ENCODE data around the gene FAM83E. TPM values are rescaled to one million over a fixed set of nuclear protein-coding genes. Genes with fewer than 3 reads are reported as not detected.

FAM83E gene
- total RNA-seq, 6 donors from 2014 or later: 24.0 to 87.3 (median 43.3) TPM

GRCh38 chr19:48617146-48617937, 2.5 kb upstream of the FAM83E start:
- Histone ChIP-seq H3K4me3 (peak overlapping the region in 3 of 4 donors; percentile 63 to 88 (median 71)), H3K27ac (peak overlapping the region; percentile 84 to 94 (median 93)), H3K36me3 (peaks cover 15 to 40% (median 28%) of the 10 kb centered on the region in 4 donors), H3K27me3 (no peaks in the 10 kb centered on the region), H3K4me1 (peaks cover 33 to 68% (median 43%) of the 10 kb centered on the region in 4 donors), H3K9me3 (no peaks in the 10 kb centered on the region)
- TF ChIP-seq CTCF (IDR thresholded peaks at IDR 0.05): no peak
- no peak for TF ChIP-seq POLR2AphosphoS5 (IDR thresholded peaks at IDR 0.05)
- no peak for TF ChIP-seq POLR2A (IDR thresholded peaks at IDR 0.05)
- no peak for TF ChIP-seq EP300 (IDR thresholded peaks at IDR 0.05)
- ATAC-seq (ENCODE audit: low FRiP score in 2 of 2) (no peak), DNase-seq (no peak)
- 53 to 60% methylated on average over 15 to 18 of the region's 18 CpGs for WGBS, 2 donors

- WGBS, 2 donors: 55 to 80% methylated on average over 8 to 12 of the region's 12 CpGs
- Histone ChIP-seq H3K27me3 (no peaks in the 10 kb centered on the region), H3K9me3 (no peaks in the 10 kb centered on the region), H3K4me1 (peaks cover 33 to 62% (median 43%) of the 10 kb centered on the region in 4 donors), H3K36me3 (peaks cover 15 to 39% (median 28%) of the 10 kb centered on the region in 4 donors), H3K27ac (peak overlapping the region; percentile 84 to 94 (median 93)), H3K4me3 (peak overlapping the region in 1 of 4 donors; percentile 88)
- no peak for DNase-seq
- no peak for ATAC-seq (ENCODE audit: low FRiP score in 2 of 2)
- TF ChIP-seq POLR2AphosphoS5 (IDR thresholded peaks at IDR 0.05) (no peak), CTCF (IDR thresholded peaks at IDR 0.05) (no peak), EP300 (IDR thresholded peaks at IDR 0.05) (no peak), POLR2A (IDR thresholded peaks at IDR 0.05) (no peak)
Observed at GRCh38 chr19:48616491-48617056, 1.7 kb upstream of the FAM83E start.

GRCh38 chr19:48616041-48616436, 1.2 kb upstream of the FAM83E start:
- H3K36me3 ChIP-seq: peaks cover 15 to 34% (median 28%) of the 10 kb centered on the region in 4 donors
- peak overlapping the region in 1 of 4 donors; percentile 88 for H3K4me3 ChIP-seq
- ATAC-seq (ENCODE audit: low FRiP score in 2 of 2) (no peak), DNase-seq (peak in 1 of 2 donors; percentile 82)
- whole genome bisulfite sequencing, 2 donors: 92% methylated on average over 16 of the region's 16 CpGs; no CpG with 5 or more reads in 1 of the 2 donors
- no peaks in the 10 kb centered on the region for H3K27me3 ChIP-seq
- H3K4me1 ChIP-seq: peaks cover 33 to 62% (median 43%) of the 10 kb centered on the region in 4 donors
- peak overlapping the region; percentile 82 to 94 (median 88) for H3K27ac ChIP-seq
- no peak for TF ChIP-seq CTCF (IDR thresholded peaks at IDR 0.05)
- no peak for TF ChIP-seq POLR2A (IDR thresholded peaks at IDR 0.05)
- TF ChIP-seq EP300 (IDR thresholded peaks at IDR 0.05): no peak
- no peaks in the 10 kb centered on the region for H3K9me3 ChIP-seq

GRCh38 chr19:48615231-48616040, 560 bp upstream of the FAM83E start:
- Histone ChIP-seq H3K27ac (peak overlapping the region; percentile 82 to 94 (median 88)), H3K4me3 (peak overlapping the region in 1 of 4 donors; percentile 45), H3K27me3 (no peaks in the 10 kb centered on the region), H3K36me3 (peaks cover 15 to 32% (median 28%) of the 10 kb centered on the region in 4 donors), H3K9me3 (no peaks in the 10 kb centered on the region), H3K4me1 (peaks cover 33 to 61% (median 43%) of the 10 kb centered on the region in 4 donors)
- WGBS, 2 donors: 70 to 80% methylated on average over 19 of the region's 19 CpGs
- DNase-seq (peak in 1 of 2 donors; percentile 66), ATAC-seq (ENCODE audit: low FRiP score in 2 of 2) (no peak)
- TF ChIP-seq POLR2A (IDR thresholded peaks at IDR 0.05): no peak
- TF ChIP-seq EP300 (IDR thresholded peaks at IDR 0.05): no peak
- TF ChIP-seq CTCF (IDR thresholded peaks at IDR 0.05): no peak
- no peak for TF ChIP-seq POLR2AphosphoS5 (IDR thresholded peaks at IDR 0.05)

All from upper lobe of left lung (tissue), 6 donors.